GM12873 (cell line): Measurements from ENCODE around the gene SQSTM1.

Source experiments
- CTCF ChIP-seq: IDR thresholded peaks from 2 replicates; pipeline ENCODE4 v1.5.1; 2012; ENCODE audit warnings: low read depth, mild to moderate bottlenecking, moderate library complexity, low read length, control low read depth; ENCODE audit not compliant: insufficient read depth; ENCODE audit errors: missing control alignments

The SQSTM1 gene

GRCh38 chr5:179874136-179874535, 53.4 kb downstream of the SQSTM1 start:
- TF ChIP-seq CTCF = no peak

GRCh38 chr5:179874536-179875292, 54.0 kb downstream of the SQSTM1 start:
- TF ChIP-seq CTCF = no peak

- TF ChIP-seq CTCF = no peak
Observed at GRCh38 chr5:179875741-179876609, 55.3 kb downstream of the SQSTM1 start.

- no peak for TF ChIP-seq CTCF
Observed at GRCh38 chr5:179876610-179876952, 55.9 kb downstream of the SQSTM1 start.

GRCh38 chr5:179878222-179879002, 57.7 kb downstream of the SQSTM1 start:
- no peak for TF ChIP-seq CTCF

- TF ChIP-seq CTCF = no peak
Observed at GRCh38 chr5:179879003-179879689, 58.4 kb downstream of the SQSTM1 start.
